ENCODE data around the gene AUNIP.

AUNIP gene

GRCh38 chr1:25896266-25896665 is 37.0 kb upstream of the AUNIP start:
- no peak overlapping the region for H3K4me3 ChIP-seq (replicated peaks; ENCODE audit: insufficient read depth, low read length)
- TF ChIP-seq REST (IDR thresholded peaks at IDR 0.05; ENCODE audit: insufficient replicate concordance, low read depth), result no peak
- TF ChIP-seq GABPA (IDR thresholded peaks at IDR 0.05; ENCODE audit: low read depth), result no peak
- TF ChIP-seq CTCF (IDR thresholded peaks at IDR 0.05; ENCODE audit: insufficient read depth, low read length), result no peak
- no peak for TF ChIP-seq SPI1 (IDR thresholded peaks at IDR 0.05; ENCODE audit: borderline replicate concordance, low read depth)
- TF ChIP-seq POLR2AphosphoS5 (IDR thresholded peaks at IDR 0.05; ENCODE audit: low read depth), result no peak
- no peak overlapping the region for H3K27ac ChIP-seq (replicated peaks)
- no peaks in the 10 kb centered on the region for H3K27me3 ChIP-seq (ENCODE audit: insufficient read depth, poor library complexity, severe bottlenecking)
- no peak for DNase-seq (ENCODE audit: low read depth in 1 of 2, low spot score in 1 of 2)

- Histone ChIP-seq H3K27ac (replicated peaks) (no peak overlapping the region), H3K4me3 (replicated peaks; ENCODE audit: insufficient read depth, low read length) (no peak overlapping the region), H3K27me3 (ENCODE audit: insufficient read depth, poor library complexity, severe bottlenecking) (no peaks in the 10 kb centered on the region)
- peak; percentile 75 to 90 for DNase-seq (ENCODE audit: low read depth in 1 of 2, low spot score in 1 of 2)
- no peak for TF ChIP-seq REST (IDR thresholded peaks at IDR 0.05; ENCODE audit: insufficient replicate concordance, low read depth)
- peak; percentile 48 for TF ChIP-seq POLR2AphosphoS5 (IDR thresholded peaks at IDR 0.05; ENCODE audit: low read depth)
- peak; percentile 96 for TF ChIP-seq CTCF (IDR thresholded peaks at IDR 0.05; ENCODE audit: insufficient read depth, low read length)
- peak; percentile 63; the same call in 1 of the 2 replicates for TF ChIP-seq SPI1 (IDR thresholded peaks at IDR 0.05; ENCODE audit: borderline replicate concordance, low read depth)
- no peak for TF ChIP-seq GABPA (IDR thresholded peaks at IDR 0.05; ENCODE audit: low read depth)
These were observed 36.2 kb upstream of the AUNIP start for GRCh38 chr1:25895365-25895990.

GRCh38 chr1:25893116-25893515 is 33.9 kb upstream of the AUNIP start:
- TF ChIP-seq GABPA (IDR thresholded peaks at IDR 0.05; ENCODE audit: low read depth), result no peak
- no peak for TF ChIP-seq REST (IDR thresholded peaks at IDR 0.05; ENCODE audit: insufficient replicate concordance, low read depth)
- TF ChIP-seq CTCF (IDR thresholded peaks at IDR 0.05; ENCODE audit: insufficient read depth, low read length), result no peak
- TF ChIP-seq SPI1 (IDR thresholded peaks at IDR 0.05; ENCODE audit: borderline replicate concordance, low read depth), result no peak
- TF ChIP-seq POLR2AphosphoS5 (IDR thresholded peaks at IDR 0.05; ENCODE audit: low read depth), result no peak
- no peak for DNase-seq (ENCODE audit: low read depth in 1 of 2, low spot score in 1 of 2)
- no peak overlapping the region for H3K4me3 ChIP-seq (replicated peaks; ENCODE audit: insufficient read depth, low read length)
- no peaks in the 10 kb centered on the region for H3K27me3 ChIP-seq (ENCODE audit: insufficient read depth, poor library complexity, severe bottlenecking)
- 0 out of 2 replicates have a peak overlapping the region, but pooled peaks have one; percentile 11 for H3K27ac ChIP-seq (replicated peaks)
